Measurements from ENCODE around the gene DNAJB5. TPM values are rescaled to one million over a fixed set of nuclear protein-coding genes. Genes with fewer than 3 reads are reported as not detected.

Gene DNAJB5
- total and polyA plus RNA-seq, 7 donors, result 0.92 to 58.7 (median 27.8) TPM

- Histone ChIP-seq H3K9me3 (no peaks in the 10 kb centered on the region), H3K27ac (no peak overlapping the region), H3K4me1 (peaks cover 0 to 15% (median 11%) of the 10 kb centered on the region in 4 donors), H3K36me3 (no peaks in the 10 kb centered on the region), H3K4me3 (no peak overlapping the region), H3K27me3 (peaks cover 10 to 31% (median 20%) of the 10 kb centered on the region in 3 donors)
- 76 to 79% methylated on average over 4 of the region's 4 CpGs for WGBS, 2 donors
- TF ChIP-seq POLR2A (IDR thresholded peaks at IDR 0.05) (no peak), POLR2AphosphoS5 (IDR thresholded peaks at IDR 0.05) (no peak), EP300 (IDR thresholded peaks at IDR 0.05) (no peak), CTCF (IDR thresholded peaks at IDR 0.05) (no peak)
- DNase-seq, result no peak
- intact Hi-C loops (cut with DNase I), result no loop called here
These were observed 32.9 kb upstream of the DNAJB5 start for GRCh38 chr9:34956648-34957047.

GRCh38 chr9:34957492-34958410 is 31.8 kb upstream of the DNAJB5 start, which contains the start of gene PHF24:
TSS of gene PHF24 (plus strand) at chr9:34958285. CDS start at chr9:34971299, 13,014 bp downstream.
- no peaks in the 10 kb centered on the region for H3K36me3 ChIP-seq
- DNase-seq, result no peak
- intact Hi-C loops (cut with DNase I), result no loop called here
- 1% methylated on average over 116 of the region's 116 CpGs for WGBS, 2 donors
- no peak within 1 kb of the TSS for H3K27ac ChIP-seq
- H3K4me1 ChIP-seq, result peaks cover 0 to 15% (median 11%) of the 10 kb centered on the region in 4 donors
- no peaks in the 10 kb centered on the region for H3K9me3 ChIP-seq
- H3K27me3 ChIP-seq, result peaks cover 12 to 31% (median 20%) of the 10 kb centered on the region in 3 donors
- peak within 1 kb of the TSS in 3 of 4 donors; percentile 43 to 58 (median 57) for H3K4me3 ChIP-seq
- TF ChIP-seq EP300 (IDR thresholded peaks at IDR 0.05) (no peak), POLR2A (IDR thresholded peaks at IDR 0.05) (no peak), POLR2AphosphoS5 (IDR thresholded peaks at IDR 0.05) (no peak), CTCF (IDR thresholded peaks at IDR 0.05) (no peak)

- H3K9me3 ChIP-seq, result no peaks in the 10 kb centered on the region
- peak overlapping the region in 3 of 4 donors; percentile 43 to 58 (median 57) for H3K4me3 ChIP-seq
- H3K4me1 ChIP-seq, result peaks cover 0 to 15% (median 11%) of the 10 kb centered on the region in 4 donors
- no peak overlapping the region for H3K27ac ChIP-seq
- no peak for DNase-seq
- TF ChIP-seq EP300 (IDR thresholded peaks at IDR 0.05) (no peak), POLR2A (IDR thresholded peaks at IDR 0.05) (no peak), CTCF (IDR thresholded peaks at IDR 0.05) (no peak), POLR2AphosphoS5 (IDR thresholded peaks at IDR 0.05) (no peak)
- peaks cover 15 to 31% (median 20%) of the 10 kb centered on the region in 3 donors for H3K27me3 ChIP-seq
- WGBS, 2 donors, result 8 to 13% methylated on average over 21 of the region's 21 CpGs
- intact Hi-C loops (cut with DNase I), result no loop called here
- H3K36me3 ChIP-seq, result no peaks in the 10 kb centered on the region
These were observed 31.0 kb upstream of the DNAJB5 start for GRCh38 chr9:34958411-34958982.

- H3K4me1 ChIP-seq, result peaks cover 0 to 15% (median 11%) of the 10 kb centered on the region in 4 donors
- WGBS, 2 donors, result 89 to 93% methylated on average over 4 of the region's 4 CpGs
- H3K9me3 ChIP-seq, result no peaks in the 10 kb centered on the region
- no peak overlapping the region for H3K27ac ChIP-seq
- H3K4me3 ChIP-seq, result no peak overlapping the region
- TF ChIP-seq POLR2A (IDR thresholded peaks at IDR 0.05), result no peak
- TF ChIP-seq CTCF (IDR thresholded peaks at IDR 0.05), result no peak
- TF ChIP-seq EP300 (IDR thresholded peaks at IDR 0.05), result no peak
- no peak for TF ChIP-seq POLR2AphosphoS5 (IDR thresholded peaks at IDR 0.05)
- peaks cover 15 to 31% (median 20%) of the 10 kb centered on the region in 3 donors for H3K27me3 ChIP-seq
- intact Hi-C loops (cut with DNase I), result no loop called here
- no peak for DNase-seq
- H3K36me3 ChIP-seq, result no peaks in the 10 kb centered on the region
These were observed 30.1 kb upstream of the DNAJB5 start for GRCh38 chr9:34959461-34959860.
